ENCODE results near the gene HDLBP. TPM values are rescaled to one million over a fixed set of nuclear protein-coding genes. Genes with fewer than 3 reads are reported as not detected.
"Not testable (repeated sequence)": the region's sequence is repeated elsewhere in the genome, so short reads cannot be mapped to it uniquely, and the experiment has no call there.

Gene HDLBP
- total RNA-seq, 1 experiment from 2014 or later, result 510 TPM

- DNase-seq (ENCODE audit: low spot score), result no peak
- H3K4me1 ChIP-seq (ENCODE audit: insufficient read depth, low read length, poor library complexity, severe bottlenecking), result peaks cover 42% of the 10 kb centered on the region
- no TSS peak for BruUV-seq (replicated peaks)
- no peaks in the 10 kb centered on the region for H3K27me3 ChIP-seq (replicated peaks; ENCODE audit: insufficient read depth, low read depth, low read length, poor library complexity)
- TF ChIP-seq EZH2 (IDR thresholded peaks at IDR 0.05; ENCODE audit: borderline replicate concordance, low read depth, low read length, poor library complexity, severe bottlenecking), result no peak
- TF ChIP-seq, protein P1, sequence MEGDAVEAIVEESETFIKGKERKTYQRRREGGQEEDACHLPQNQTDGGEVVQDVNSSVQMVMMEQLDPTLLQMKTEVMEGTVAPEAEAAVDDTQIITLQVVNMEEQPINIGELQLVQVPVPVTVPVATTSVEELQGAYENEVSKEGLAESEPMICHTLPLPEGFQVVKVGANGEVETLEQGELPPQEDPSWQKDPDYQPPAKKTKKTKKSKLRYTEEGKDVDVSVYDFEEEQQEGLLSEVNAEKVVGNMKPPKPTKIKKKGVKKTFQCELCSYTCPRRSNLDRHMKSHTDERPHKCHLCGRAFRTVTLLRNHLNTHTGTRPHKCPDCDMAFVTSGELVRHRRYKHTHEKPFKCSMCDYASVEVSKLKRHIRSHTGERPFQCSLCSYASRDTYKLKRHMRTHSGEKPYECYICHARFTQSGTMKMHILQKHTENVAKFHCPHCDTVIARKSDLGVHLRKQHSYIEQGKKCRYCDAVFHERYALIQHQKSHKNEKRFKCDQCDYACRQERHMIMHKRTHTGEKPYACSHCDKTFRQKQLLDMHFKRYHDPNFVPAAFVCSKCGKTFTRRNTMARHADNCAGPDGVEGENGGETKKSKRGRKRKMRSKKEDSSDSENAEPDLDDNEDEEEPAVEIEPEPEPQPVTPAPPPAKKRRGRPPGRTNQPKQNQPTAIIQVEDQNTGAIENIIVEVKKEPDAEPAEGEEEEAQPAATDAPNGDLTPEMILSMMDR (conservative IDR thresholded peaks at IDR 0.05; ENCODE audit: low read depth, low read length), result no peak
- ChIA-PET CTCF (no interaction called here), POLR2A (ENCODE audit: low non-redundant PET) (no interaction called here)
- peaks cover 41% of the 10 kb centered on the region for H3K36me3 ChIP-seq (ENCODE audit: insufficient read depth, low read length, poor library complexity, severe bottlenecking)
- intact Hi-C loops (cut with micrococcal nuclease; ENCODE audit: unreplicated experiment), result no loop called here
- no peaks in the 10 kb centered on the region for H3K9me3 ChIP-seq (ENCODE audit: low read depth, low read length, poor library complexity, severe bottlenecking)
- no peak overlapping the region for H3K4me3 ChIP-seq (ENCODE audit: low read depth, low read length, poor library complexity, severe bottlenecking)
- H3K27ac ChIP-seq (ENCODE audit: low read depth, low read length, poor library complexity, severe bottlenecking), result no peak overlapping the region
Measured at GRCh38 chr2:241321886-241322285, 6.4 kb upstream of the HDLBP start.

DNA sequence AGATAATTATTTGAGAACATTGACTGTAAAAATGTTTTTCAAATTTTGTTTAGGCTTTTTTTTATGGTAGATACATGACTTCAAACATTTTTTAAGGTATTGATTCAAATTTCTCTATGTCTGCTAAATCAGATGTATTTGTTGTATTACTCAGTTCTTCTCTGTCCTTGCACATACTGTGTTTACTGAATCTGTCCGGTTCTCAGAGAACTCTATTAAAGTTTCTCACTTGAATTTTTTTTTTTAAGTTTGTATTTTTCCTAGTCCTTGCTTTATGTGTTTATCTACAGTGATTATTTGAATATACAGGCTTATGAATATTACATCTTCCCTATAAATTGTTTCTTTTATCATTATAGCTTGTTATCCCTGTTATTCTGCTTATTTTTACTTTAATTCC lies 5.6 kb upstream of the HDLBP start:
- POLR2A ChIA-PET (ENCODE audit: low non-redundant PET), result no interaction called here
- DNase-seq (ENCODE audit: low spot score), result no peak
- CTCF ChIA-PET, result no interaction called here
- Histone ChIP-seq H3K27ac (ENCODE audit: low read depth, low read length, poor library complexity, severe bottlenecking) (no peak overlapping the region), H3K9me3 (ENCODE audit: low read depth, low read length, poor library complexity, severe bottlenecking) (no peaks in the 10 kb centered on the region), H3K27me3 (replicated peaks; ENCODE audit: insufficient read depth, low read depth, low read length, poor library complexity) (no peaks in the 10 kb centered on the region), H3K36me3 (ENCODE audit: insufficient read depth, low read length, poor library complexity, severe bottlenecking) (peaks cover 34% of the 10 kb centered on the region), H3K4me3 (ENCODE audit: low read depth, low read length, poor library complexity, severe bottlenecking) (no peak overlapping the region), H3K4me1 (ENCODE audit: insufficient read depth, low read length, poor library complexity, severe bottlenecking) (peaks cover 42% of the 10 kb centered on the region)
- intact Hi-C loops (cut with micrococcal nuclease; ENCODE audit: unreplicated experiment), result no loop called here
- TF ChIP-seq, protein P1 (conservative IDR thresholded peaks at IDR 0.05; ENCODE audit: low read depth, low read length), result no peak
- no peak for TF ChIP-seq EZH2 (IDR thresholded peaks at IDR 0.05; ENCODE audit: borderline replicate concordance, low read depth, low read length, poor library complexity, severe bottlenecking)
- no TSS peak for BruUV-seq (replicated peaks)

DNA sequence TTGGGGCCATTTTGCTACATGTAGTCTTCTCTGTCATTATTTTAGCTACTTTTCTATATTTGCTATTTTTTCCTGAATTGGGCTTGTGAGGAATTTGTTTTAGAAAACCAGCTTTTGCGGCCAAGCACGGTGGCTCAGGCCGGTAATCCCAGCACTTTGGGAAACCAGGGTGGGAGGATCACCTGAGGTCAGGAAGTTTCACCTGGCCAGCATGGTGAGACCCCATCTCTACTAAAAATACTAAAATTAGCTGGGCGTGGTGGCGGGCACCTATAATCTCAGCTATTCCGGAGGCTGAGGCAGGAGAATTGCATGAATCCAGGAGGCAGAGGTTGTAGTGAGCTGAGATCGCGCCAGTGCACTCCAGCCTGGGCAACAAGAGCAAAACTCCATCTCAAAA lies 4.9 kb upstream of the HDLBP start:
- Histone ChIP-seq H3K4me1 (ENCODE audit: insufficient read depth, low read length, poor library complexity, severe bottlenecking) (peaks cover 42% of the 10 kb centered on the region), H3K9me3 (ENCODE audit: low read depth, low read length, poor library complexity, severe bottlenecking) (no peaks in the 10 kb centered on the region), H3K36me3 (ENCODE audit: insufficient read depth, low read length, poor library complexity, severe bottlenecking) (peaks cover 27% of the 10 kb centered on the region), H3K27ac (ENCODE audit: low read depth, low read length, poor library complexity, severe bottlenecking) (peak overlapping the region; percentile 3), H3K4me3 (ENCODE audit: low read depth, low read length, poor library complexity, severe bottlenecking) (no peak overlapping the region), H3K27me3 (replicated peaks; ENCODE audit: insufficient read depth, low read depth, low read length, poor library complexity) (no peaks in the 10 kb centered on the region)
- POLR2A ChIA-PET (ENCODE audit: low non-redundant PET), result no interaction called here
- TF ChIP-seq, protein P1 (conservative IDR thresholded peaks at IDR 0.05; ENCODE audit: low read depth, low read length), result no peak
- TF ChIP-seq EZH2 (IDR thresholded peaks at IDR 0.05; ENCODE audit: borderline replicate concordance, low read depth, low read length, poor library complexity, severe bottlenecking), result no peak
- BruUV-seq (replicated peaks), result no TSS peak
- CTCF ChIA-PET, result no interaction called here
- intact Hi-C loops (cut with micrococcal nuclease; ENCODE audit: unreplicated experiment), result no loop called here
- DNase-seq (ENCODE audit: low spot score), result no peak

- H3K4me3 ChIP-seq (ENCODE audit: low read depth, low read length, poor library complexity, severe bottlenecking); CTCF ChIA-PET; H3K27ac ChIP-seq (ENCODE audit: low read depth, low read length, poor library complexity, severe bottlenecking); DNase-seq (ENCODE audit: low spot score); H3K9me3 ChIP-seq (ENCODE audit: low read depth, low read length, poor library complexity, severe bottlenecking); BruUV-seq (replicated peaks); H3K27me3 ChIP-seq (replicated peaks; ENCODE audit: insufficient read depth, low read depth, low read length, poor library complexity); intact Hi-C loops (cut with micrococcal nuclease; ENCODE audit: unreplicated experiment): not testable (repeated sequence)
- H3K36me3 ChIP-seq (ENCODE audit: insufficient read depth, low read length, poor library complexity, severe bottlenecking), result peaks cover 12% of the 10 kb centered on the region
- peaks cover 46% of the 10 kb centered on the region for H3K4me1 ChIP-seq (ENCODE audit: insufficient read depth, low read length, poor library complexity, severe bottlenecking)
- POLR2A ChIA-PET (ENCODE audit: low non-redundant PET), result interaction anchor here (0.6 kb wide), 1 partner anchor 344 kb away, joined by 5 read pairs; no protein-coding TSS in a partner anchor
Measured at GRCh38 chr2:241318830-241319229, 3.4 kb upstream of the HDLBP start.
